MV-4-11 (cell line): Measurements from ENCODE around the gene BBIP1.

Source experiments
- DNase-seq: peaks from one replicate; lab custom pipeline; 2025; lab: John Stamatoyannopoulos, UW

Gene BBIP1

GRCh38 chr10:110881905-110882304, 37.1 kb downstream of the BBIP1 start:
- no peak for DNase-seq

DNA sequence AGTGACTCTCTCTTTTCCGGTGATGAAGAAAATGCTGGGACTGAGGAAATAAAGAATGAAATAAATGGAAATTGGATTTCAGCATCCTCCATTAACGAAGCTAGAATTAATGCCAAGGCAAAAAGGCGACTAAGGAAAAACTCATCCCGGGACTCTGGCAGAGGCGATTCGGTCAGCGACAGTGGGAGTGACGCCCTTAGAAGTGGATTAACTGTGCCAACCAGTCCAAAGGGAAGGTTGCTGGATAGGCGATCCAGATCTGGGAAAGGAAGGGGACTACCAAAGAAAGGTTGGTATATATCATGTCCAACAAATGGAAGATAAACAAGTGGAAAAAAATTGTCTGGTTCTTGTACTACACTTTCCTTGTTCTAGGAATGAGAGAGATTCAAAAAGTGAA, 37.7 kb downstream of the BBIP1 start:
- DNase-seq, result no peak

DNA sequence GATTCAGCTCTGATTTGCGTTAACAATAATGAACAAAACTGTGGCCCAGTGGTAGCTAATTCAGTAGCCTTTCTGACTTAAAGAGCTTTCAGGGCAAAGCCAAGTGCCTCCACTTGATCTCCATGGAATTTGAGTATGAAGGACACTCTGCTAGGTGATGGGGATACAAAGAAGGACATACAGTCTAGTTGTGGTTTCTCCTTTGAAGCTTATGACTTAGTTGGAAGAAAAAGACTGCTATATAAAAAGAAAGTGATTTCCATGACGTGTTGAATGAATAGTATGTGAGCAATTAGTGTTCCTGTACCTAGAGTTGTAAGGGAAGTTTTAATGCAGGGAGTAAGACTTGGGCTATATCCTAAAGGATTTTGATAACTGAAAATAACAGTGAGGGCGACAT, 39.0 kb downstream of the BBIP1 start:
- DNase-seq, result no peak

- DNase-seq, result no peak
Measured at GRCh38 chr10:110876788-110877187, 42.2 kb downstream of the BBIP1 start.

- DNase-seq, result no peak
Measured at GRCh38 chr10:110876000-110876399, 43.0 kb downstream of the BBIP1 start.

DNA sequence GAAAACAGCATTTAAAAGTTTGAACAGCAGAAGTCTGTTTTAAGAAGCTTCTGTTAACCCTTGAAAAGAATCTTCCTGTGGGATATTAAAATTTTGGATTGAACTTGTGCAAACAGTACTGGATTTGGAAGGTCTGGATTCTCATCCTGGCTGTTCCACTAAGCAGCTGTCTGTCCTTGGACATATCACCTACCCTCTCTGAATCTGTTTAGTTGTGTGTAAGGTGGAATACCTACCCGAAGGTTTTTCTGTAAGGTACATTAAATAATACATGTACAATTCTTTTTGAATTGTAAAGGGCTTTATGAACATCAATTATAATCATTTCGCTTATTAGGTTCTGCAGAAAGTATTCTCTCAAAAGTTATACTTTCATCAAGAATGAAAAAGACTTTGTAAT, 45.0 kb downstream of the BBIP1 start:
- DNase-seq, result no peak

GRCh38 chr10:110872984-110873923, 45.7 kb downstream of the BBIP1 start:
- no peak for DNase-seq

DNA sequence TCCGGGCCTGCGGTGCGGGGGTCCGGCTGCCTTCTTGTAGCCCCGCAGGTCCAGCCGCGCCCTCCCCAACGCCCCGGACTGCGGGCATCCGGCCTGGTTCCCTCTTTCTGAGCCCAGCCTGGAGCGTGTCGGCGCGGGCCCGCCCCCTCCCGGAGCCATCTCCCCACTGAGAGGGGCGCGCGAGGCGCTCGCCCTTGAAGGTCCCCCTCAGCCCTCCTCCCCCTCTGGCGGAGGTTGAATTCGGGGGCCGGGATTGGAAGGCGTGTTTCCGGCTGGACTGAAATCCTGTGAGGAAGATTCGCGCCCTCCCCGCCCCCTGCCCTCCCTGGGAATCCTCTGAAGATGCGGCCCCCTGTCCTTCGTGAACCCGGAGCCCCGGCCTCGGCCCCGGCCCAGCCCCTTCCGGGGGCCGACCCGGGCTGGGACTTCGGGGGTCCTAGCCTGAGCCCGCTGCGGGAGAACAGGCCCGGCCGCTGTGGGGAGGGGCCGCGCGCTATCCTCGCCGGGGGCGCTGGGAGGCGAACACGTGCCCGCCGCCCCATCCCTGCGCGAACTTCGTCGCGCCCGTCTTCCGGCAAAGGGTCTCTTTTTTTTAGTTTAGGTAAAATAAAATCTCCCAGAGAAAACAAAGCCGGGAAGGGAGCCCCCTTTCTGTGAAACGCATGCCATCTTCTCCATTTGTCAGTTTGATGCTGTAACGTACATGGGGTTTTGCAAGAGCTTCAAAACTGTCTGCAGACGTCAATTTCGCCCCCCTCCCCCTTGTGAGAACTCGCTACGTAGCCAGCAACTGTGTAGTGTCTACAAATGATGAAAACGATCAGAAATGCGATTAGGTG, 46.6 kb downstream of the BBIP1 start:
- peak; percentile 82 for DNase-seq

GRCh38 chr10:110871298-110872084, 47.5 kb downstream of the BBIP1 start, which contains the start of gene PDCD4:
TSS of gene PDCD4 (plus strand) at chr10:110871928. CDS start at chr10:110876028, 4,100 bp downstream.
- peak; percentile 93 for DNase-seq

DNA sequence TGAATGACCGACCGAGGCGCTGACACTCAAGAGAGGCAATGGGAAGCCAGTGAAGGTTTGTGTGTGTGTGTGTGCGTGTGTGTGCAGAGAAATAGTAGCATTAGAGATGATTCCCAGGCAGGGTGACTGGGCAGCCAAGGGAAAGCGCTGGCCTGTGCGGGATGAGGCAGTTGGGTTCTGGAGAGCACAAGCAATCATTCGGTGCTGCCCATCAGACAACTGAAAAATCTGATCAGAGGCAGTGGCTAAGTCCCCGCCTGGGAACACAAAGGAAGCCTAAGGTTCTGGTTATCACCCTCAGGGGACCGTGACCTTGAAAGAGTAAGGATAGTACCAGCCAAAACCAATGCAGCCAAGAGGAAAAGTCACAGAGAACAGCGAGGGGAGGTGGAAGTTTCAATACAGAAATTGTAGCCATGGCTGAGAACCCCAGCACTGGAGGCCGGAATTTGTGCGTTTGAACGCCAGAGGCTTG, 48.1 kb downstream of the BBIP1 start:
- no peak for DNase-seq

GRCh38 chr10:110868981-110869380, 50.0 kb downstream of the BBIP1 start:
- no peak for DNase-seq

DNA sequence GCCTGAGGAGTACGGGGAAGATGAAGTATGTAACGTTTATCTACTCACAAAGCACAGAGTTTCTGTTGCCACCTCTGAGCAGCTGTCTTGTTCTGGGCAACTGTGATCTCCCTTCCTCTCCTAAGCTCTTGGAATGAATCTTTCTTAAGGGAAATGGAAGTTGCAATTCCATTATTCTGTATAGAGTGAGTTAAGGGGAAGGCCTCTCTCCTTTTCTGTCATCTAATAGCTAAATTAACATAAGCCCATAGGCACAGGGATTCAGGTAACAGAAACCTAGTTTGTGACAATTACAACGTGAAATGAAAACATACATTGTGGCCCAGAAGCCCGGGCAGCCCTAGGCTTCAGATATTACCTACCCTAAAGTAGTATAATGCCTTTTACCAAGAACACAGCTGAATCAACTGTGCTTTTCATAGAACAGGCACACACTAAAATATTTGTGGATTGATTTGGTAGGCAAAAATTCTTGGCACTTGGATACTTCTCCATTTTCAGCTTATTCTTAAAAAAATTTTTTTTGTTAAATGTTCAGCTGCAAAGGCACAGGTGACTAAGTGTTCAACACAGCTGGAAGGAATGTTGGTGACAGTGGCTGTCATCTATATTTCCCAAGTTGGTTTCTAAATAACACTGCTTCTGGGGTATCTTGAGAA, 51.0 kb downstream of the BBIP1 start:
- DNase-seq, result no peak

DNA sequence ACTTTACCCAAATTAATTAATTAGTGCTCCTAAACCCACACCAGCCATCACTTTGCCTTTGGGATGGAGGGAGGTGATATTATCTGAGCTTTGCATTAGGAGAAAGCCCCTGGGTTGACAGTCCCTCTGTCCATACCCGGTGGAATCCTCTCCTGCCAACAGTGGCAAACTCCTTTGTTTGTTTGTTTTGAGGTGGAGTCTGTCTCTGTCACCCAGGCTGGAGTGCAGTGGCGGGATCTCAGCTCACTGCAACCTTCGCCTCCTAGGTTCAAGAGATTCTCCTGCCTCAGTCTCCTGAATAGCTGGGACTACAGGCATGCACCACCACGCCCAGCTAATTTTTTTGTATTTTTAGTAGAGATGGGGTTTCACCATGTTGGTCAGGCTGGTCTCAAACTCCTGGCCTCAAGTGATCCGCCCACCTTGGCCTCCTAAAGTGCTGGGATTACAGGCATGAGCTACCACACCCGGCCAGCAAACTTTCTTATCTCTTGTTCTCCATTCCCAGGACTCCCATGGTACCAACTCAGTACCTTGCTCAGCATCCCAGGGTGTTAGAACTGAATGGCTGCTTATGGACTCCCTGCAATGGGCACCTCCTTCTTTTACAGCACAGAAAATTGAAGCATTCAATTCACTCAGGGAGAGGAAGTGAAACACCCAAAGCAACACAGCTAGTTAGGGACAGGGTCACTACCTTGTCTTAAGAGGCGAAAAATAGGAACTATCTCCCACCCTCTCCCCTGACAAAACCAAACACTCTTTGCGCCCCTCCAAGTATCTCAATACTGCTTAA, 51.8 kb downstream of the BBIP1 start:
- peak; percentile 91 for DNase-seq

GRCh38 chr10:110865809-110866482, 53.0 kb downstream of the BBIP1 start:
- peak; percentile 70 for DNase-seq

GRCh38 chr10:110865186-110865808, 53.7 kb downstream of the BBIP1 start:
- no peak for DNase-seq

DNA sequence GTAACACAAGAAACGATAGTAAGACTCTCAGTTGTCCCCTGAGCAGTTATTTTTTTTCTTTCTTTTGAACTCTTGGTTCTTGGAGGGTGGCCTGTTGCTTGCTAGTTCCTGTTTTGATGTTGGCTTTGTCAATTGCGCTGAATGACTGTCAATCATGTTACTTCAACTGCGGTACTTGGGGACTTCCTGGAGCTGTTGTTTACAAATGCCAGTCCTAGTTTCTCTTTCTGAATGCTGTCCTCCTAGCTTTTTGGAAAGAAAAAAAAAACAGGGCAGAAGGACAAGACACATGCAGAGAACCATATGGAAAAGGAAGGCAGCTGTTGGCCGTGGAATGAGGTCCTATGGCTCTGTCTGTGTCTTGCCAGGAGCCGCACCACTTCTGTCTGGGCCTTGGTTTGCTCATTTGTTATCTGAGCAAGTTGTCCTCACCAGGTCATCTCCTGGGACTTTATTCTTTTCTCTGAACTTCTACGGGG, 54.3 kb downstream of the BBIP1 start:
- DNase-seq, result peak; percentile 91

DNA sequence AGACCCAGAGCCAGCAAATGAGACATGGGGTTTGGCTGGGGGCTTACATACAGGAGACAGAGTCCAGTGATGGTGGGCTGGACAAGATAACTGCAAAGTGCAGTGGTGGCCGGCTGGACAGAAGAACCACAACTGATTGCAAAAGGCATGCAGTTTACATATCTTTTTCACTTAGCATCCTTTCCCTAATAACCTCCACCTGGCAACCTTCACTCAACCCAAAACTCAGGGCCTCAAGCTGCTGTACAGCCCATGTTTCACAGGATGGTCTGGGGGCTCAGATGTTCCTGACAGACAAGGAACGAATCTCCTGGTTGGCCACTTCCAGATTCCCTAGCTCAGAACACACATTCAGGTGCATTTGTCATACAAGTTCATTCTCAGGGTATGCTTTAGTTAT, 55.0 kb downstream of the BBIP1 start:
- no peak for DNase-seq

GRCh38 chr10:110863361-110863760, 55.6 kb downstream of the BBIP1 start:
- peak; percentile 87 for DNase-seq

DNA sequence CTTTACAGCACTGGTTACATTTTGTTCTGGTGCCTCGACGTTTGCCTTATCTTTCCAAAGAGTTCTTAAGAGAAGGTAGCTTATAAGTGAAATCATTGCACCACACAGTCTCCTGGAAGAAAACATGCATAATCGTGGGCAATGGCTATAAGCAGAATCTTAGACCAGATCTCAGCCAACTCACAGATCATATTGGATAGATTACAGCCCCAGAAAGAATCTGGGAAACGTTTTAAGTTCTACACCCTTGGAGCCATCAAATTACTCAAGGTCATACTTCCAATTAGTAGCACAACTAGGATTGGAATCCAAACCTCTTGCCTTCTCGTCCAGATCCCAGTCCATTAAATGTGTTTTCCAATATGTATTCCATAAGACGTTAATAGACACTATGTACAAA, 56.0 kb downstream of the BBIP1 start:
- DNase-seq, result no peak
